HG03139 (cell line): ENCODE measurements around the gene ARFRP1.
A peak's percentile ranks its signal among the peaks of the same experiment; 100 is the strongest.
"Not testable (repeated sequence)": the region's sequence is repeated elsewhere in the genome, so short reads cannot be mapped to it uniquely, and the experiment has no call there.

Source experiments
- ATAC-seq: cut with Tn5 transposase; IDR thresholded peaks from one replicate; pipeline ENCODE4 v1.9.1; 2021; ENCODE audit not compliant: unreplicated experiment

The ARFRP1 gene

GRCh38 chr20:63733579-63734081 lies 25.9 kb upstream of the ARFRP1 start:
- no peak for ATAC-seq

DNA sequence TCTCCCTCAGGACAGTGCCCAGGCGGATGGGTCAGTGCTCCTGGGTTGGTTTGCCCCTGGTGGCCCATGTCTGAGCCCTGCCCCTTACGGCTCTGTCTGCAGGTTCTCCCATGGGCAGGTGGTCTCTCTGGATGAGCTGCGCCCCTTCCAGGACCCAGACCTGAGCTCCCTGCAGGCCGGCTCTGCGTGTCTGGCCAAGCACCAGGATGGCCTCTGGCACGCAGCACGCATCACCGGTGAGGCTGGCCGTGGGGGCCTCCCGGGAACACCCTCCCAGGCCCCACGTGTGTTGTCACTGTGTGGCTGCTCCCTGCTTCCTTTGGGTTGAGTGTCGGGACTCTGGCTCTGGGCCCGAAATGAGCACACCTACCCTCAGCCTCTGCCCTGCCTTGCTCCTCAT lies 25.3 kb upstream of the ARFRP1 start:
- no peak for ATAC-seq

DNA sequence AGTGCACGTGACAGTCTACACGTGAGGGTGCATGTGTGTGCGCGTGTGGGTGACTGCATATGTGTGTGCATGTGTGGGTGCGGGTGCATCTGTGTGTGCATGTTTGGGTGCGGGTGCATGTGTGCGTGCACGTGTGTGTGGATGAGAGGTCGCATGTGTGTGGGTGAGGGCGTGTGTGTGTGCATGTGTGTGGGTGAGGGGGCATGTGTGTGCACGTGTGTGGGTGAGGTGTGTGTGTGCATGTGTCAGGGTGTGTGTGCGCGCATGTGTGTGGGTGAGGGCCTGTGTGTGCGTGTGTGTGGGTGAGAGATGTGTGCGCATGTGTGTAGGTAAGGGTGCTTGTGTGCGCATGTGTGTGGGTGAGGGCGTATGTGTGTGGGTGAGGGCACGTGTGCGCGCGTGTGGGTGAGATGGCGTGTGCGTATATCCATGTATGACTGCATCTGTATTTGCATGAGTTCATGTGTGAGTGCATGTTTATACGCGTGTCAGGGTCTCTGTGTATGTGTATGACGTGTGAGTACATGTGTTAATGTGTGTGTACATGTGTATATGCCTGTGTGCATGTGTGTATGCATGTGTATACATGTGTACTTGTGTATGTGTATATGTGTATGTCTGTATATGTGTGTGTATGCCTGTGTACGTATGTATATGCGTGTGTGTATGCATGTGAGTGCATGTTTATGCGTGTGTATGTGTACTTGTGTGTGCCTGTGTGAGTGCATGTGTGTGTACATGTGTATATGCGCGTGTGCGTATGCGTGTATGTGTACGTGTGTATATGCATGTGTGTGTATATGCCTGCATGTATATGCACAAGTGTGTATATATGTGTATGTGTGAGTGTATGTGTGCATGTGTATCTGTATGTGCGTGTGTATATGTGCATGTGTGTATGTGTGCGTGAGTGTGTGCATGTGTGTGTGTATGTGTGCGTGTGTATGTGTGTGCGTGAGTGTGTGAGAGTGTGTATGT lies 24.6 kb upstream of the ARFRP1 start:
- no peak for ATAC-seq

DNA sequence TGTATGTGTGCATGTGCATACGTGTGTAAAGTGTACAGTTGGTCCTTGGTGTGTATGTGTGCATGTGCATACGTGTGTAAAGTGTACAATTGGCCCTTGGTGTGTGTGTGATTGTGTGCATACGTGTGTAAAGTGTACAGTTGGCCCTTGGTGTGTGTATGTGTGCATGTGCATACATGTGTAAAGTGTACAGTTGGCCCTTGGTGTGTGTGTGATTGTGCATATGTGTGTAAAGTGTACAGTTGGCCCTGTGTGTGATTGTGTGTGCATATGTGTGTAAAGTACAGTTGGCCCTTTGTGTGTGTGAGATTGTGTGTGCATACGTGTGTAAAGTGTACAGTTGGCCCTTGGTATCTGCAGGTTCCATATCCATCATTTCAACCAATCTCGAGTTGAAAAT lies 23.6 kb upstream of the ARFRP1 start:
- ATAC-seq: no peak

- ATAC-seq: not testable (repeated sequence)
Measured at GRCh38 chr20:63730189-63730733, 22.5 kb upstream of the ARFRP1 start.

GRCh38 chr20:63722967-63723622 lies 15.3 kb upstream of the ARFRP1 start:
- not testable (repeated sequence) for ATAC-seq

- ATAC-seq: no peak
Measured at GRCh38 chr20:63718996-63719395, 11.2 kb upstream of the ARFRP1 start.

GRCh38 chr20:63714858-63715257 lies 7.1 kb upstream of the ARFRP1 start:
- ATAC-seq: no peak

GRCh38 chr20:63712191-63712590 lies 4.4 kb upstream of the ARFRP1 start:
- no peak for ATAC-seq

DNA sequence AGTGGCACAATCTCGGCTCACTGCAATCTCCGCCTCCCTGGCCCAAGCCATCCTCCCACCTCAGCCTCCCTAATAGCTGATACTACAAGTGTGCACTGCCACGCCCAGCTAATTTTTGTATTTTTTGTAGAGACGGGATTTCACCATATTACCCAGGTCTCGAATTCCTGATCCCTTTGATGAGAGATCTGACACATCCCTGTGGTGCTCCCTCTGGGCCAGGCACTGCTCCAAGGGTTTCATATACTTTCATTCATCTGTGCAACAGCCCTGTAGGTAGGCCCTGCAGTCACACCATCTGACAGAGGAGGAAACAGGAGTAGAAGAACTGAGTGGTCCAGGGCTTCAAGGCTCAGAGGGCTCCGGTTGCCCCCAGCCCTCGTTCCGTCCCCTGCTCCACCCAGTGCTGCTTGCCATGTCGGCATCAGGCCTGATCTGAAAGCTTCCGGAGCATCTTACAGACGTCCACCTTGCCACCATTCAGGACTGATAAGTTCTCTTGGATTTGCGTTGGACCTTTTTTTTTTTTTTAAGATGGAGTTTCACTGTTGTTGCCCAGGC lies 3.4 kb upstream of the ARFRP1 start:
- ATAC-seq: no peak

GRCh38 chr20:63709149-63709527 lies 1.4 kb upstream of the ARFRP1 start:
- no peak for ATAC-seq

DNA sequence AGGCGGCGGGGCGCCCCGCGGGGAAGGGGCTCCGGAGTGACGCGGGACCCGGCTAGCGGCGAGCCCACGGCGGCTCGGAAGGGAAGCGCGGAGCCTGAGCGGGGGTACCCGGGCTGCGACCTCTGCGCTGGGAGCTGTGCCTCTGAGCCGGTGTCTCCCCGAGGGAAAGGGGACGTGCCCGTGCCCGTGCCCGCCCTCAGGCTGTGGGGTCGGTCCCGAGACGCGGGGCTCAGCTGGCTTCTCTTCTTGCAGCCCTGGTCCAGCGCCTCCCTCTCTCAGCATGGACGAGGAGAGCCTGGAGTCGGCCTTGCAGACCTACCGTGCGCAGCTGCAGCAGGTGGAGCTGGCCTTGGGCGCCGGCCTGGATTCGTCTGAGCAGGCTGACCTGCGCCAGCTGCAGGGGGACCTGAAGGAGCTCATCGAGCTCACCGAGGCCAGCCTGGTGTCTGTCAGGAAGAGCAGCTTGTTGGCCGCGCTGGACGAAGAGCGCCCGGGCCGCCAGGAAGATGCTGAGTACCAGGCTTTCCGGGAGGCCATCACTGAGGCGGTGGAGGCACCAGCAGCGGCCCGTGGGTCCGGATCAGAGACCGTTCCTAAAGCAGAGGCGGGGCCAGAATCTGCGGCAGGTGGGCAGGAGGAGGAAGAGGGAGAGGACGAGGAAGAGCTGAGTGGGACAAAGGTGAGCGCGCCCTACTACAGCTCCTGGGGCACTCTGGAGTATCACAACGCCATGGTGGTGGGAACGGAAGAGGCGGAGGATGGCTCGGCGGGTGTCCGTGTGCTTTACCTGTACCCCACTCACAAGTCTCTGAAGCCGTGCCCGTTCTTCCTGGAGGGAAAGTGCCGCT lies 749 bp upstream of the ARFRP1 start:
- ATAC-seq: peak; percentile 21

GRCh38 chr20:63706852-63707557 lies 771 bp downstream of the ARFRP1 start:
- peak; percentile 7 for ATAC-seq

DNA sequence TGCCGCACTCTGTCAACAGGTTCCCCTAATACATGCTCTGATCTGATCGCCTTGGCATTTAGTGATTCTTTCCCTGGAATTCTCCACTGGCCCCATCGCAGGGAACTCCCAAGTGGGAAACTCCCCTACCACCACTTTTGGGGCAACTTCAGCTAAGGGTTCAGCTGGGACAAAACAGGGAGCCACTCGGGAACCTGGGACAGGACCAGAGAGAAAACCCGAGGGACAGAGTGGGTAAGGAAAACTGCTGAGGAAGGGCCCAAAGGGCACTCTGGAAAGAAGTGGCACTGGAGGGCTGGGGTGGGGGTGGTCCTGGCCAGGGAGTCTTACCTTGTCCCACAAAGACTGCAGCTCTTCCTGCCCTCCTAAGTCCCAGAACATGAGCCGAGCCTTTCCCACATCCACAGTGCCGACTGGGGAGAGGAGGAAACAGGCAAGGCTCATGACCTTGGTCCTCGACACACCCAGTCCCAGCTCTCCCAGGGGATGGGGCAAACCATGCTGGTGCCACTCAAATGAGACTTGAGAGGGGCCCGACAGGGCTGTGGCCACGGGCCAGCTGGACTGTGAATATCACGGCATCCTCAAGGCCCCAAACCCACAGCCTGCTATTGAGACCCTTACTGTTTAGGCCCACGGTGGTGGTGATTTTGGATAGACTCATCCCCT lies 1.6 kb downstream of the ARFRP1 start:
- ATAC-seq: no peak

GRCh38 chr20:63705232-63706026 lies 2.3 kb downstream of the ARFRP1 start:
- ATAC-seq: no peak

GRCh38 chr20:63704749-63705117 lies 3.0 kb downstream of the ARFRP1 start:
- ATAC-seq: no peak

DNA sequence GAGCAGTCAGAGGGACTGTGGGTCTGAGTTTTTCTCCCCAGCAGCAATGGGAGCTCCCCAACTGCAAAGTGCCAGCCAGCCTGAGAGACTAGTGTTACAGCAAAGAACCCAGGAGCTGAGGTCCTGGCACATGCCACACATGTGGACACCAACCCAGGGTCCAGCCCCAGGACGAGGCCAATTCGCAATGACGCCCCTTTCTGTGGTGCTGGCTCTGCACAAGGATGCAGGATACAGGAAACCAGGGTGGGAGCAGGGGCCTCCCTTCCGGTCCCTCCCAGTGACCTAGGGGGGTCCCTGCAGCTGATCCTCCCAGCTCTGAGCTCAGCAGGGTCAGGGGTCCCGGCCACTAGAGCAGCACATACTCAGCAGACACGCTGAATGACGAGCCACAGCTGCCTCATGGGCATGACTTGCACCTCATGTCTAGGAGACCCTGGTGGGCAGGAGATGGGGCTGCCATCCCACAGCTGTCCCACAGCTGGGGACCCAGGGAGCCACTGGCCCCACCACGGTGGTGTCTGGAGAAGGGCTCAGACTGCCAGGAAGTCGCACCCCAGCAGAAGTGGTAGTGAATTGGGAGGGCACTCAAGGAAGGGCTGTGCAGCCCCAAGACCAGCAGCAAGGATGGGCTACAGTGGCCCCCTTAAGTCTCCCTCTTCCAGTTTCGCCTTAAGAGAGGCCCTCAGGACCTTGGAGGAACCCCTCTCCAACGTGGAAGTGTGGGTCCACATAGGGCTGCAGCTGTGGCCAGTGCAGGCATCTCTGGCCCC lies 3.6 kb downstream of the ARFRP1 start:
- ATAC-seq: no peak

DNA sequence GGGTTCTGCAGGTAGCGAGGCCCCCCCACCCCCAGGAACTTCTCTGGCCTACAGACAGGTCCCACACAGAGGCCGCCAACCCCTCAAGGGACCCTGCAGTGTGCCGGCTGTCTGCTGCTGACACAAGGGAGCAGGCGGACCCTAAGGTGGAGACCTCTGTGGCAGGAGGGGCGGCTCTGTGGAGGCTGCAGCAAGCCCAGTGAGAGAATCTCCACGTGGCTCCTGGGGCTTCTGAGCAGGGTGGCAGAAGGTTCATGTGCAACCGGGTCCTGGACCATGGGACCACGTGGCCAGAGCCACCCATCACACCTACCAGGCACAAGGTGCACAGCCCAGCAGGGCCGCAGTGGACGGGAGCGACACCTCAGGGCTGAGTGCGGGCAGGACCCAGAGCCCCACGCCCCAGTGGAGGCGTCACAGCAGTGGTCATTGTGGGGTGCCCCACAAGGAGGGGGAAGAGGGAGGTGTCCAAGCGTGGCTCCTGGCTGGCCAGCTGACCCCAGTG lies 4.3 kb downstream of the ARFRP1 start:
- no peak for ATAC-seq
